Measurements from ENCODE around the gene RFK. TPM values are rescaled to one million over a fixed set of nuclear protein-coding genes. Genes with fewer than 3 reads are reported as not detected.

The RFK gene
- total RNA-seq (ENCODE audit: low replicate concordance): 7.3 and 14.7 TPM in 2 replicates

DNA sequence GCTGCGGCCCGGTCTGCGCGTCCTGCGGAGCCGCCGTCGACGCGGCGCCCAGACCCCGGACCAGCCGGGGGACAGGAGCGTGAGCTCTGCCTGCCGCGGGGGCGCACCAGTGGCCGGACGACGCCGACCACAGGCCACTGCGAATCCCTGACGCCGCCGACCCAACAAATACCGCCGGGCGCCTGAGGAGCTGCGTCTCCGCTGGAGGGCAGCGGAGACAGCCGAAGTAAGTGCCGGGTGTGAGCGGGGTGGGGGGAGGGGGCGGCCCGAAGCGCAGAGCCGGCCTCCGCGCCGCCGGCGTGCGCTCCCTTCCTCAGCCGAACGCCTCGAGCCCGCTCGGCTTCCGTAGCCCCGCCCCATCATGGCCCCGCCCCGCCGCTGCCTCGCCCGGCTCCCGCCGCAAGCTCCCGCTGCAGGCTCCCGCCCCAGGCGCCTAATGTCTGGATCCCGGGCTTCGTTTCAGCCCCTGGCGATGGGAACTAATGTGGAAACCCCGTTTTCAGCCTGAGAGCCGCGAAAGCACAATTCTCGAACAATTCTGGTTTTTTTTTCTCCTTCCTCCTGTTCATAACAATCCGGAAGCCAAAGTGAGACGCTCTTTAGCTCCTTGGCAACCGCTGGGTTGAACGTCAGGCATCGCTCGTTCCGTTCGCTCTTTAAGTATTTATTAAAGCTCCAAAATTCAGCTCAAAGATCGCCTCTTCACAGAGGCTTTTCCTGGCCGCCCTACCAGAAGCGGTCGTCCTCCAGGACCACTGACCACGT, at the start of gene RFK:
RFK (minus strand) TSS at position 232 of the 765 bp plus-strand sequence. CDS start 255 bp downstream, outside the sequence.

Other genes starting within 250 kb of the RFK start
- 3.0 and 64.5 TPM in 2 replicates for gene GCNT1, start 64.8 kb upstream of the RFK start, total RNA-seq (ENCODE audit: low replicate concordance)

Measured in smooth muscle cell of the coronary artery (primary cell).